Prostate gland (tissue), 2 donors: Measurements from ENCODE around the gene ATP13A3. TPM values are rescaled to one million over a fixed set of nuclear protein-coding genes. Genes with fewer than 3 reads are reported as not detected.
"Not testable (repeated sequence)": the region's sequence is repeated elsewhere in the genome, so short reads cannot be mapped to it uniquely, and the experiment has no call there.

Source experiments
- DNase-seq: peaks from one replicate; pipeline ENCODE4 v3.0.0-alpha.2; 2019; ENCODE audit warnings: low spot score
- H3K27ac ChIP-seq, 2 donors: fragments of 200-600 bp; sonication (generic); 2 replicates each; pipeline ENCODE4 v1.5.1; 2017 to 2019
- H3K27me3 ChIP-seq: fragments of 200-600 bp; sonication (generic); replicated peaks from 2 replicates; pipeline ENCODE4 v1.5.1; 2019; ENCODE audit not compliant: insufficient read depth
- H3K36me3 ChIP-seq, 2 donors: fragments of 200-600 bp; sonication (generic); 1 replicate in 1 of 2; 2 replicates in 1 of 2; pipeline versions ENCODE4 v1.5.1 to v1.8.1; 2017 to 2019
- H3K4me1 ChIP-seq: fragments of 200-600 bp; sonication (generic); replicated peaks from 2 replicates; pipeline ENCODE4 v1.5.1; 2019
- H3K4me3 ChIP-seq, 2 donors: fragments of 200-600 bp; sonication (generic); 2 replicates each; pipeline ENCODE4 v1.5.1; 2017 to 2019
- H3K9me3 ChIP-seq: fragments of 200-600 bp; sonication (generic); 2 replicates; pipeline ENCODE4 v1.5.1; 2017
- POLR2A ChIP-seq: fragments of 450-650 bp; IDR thresholded peaks from one replicate; pipeline ENCODE4 v1.6.1; 2016; ENCODE audit warnings: antibody characterized with exemption, mild to moderate bottlenecking
- POLR2AphosphoS5 ChIP-seq: sonication (generic); formaldehyde crosslinking; IDR thresholded peaks from one replicate; pipeline ENCODE4 v1.6.1; 2017; ENCODE audit warnings: antibody characterized with exemption
- WGBS: methylation state at CpG from one replicate; pipeline ENCODE4 v1.1.5; 2018; 5-methylcytosine and 5-hydroxymethylcytosine counted together
- intact Hi-C: fragments of 100-400 bp; cut with DNase I; formaldehyde crosslinking; loops from one replicate; pipeline ENCODE4 v1.14.2; 2022
- total RNA-seq, 2 donors: library from RNA; depleted of rRNA; stranded (reverse); fragments of >200 nt; gene quantifications; one replicate each; pipeline ENCODE4 v1.1.0, GENCODE V29; 2016
- TF ChIP-seq, protein P1 (sequence below), 4 experiments: fragments of 200-600 bp in 2 of 4; fragments of 450-650 bp in 2 of 4; sonication (generic) in 2 of 4; IDR thresholded peaks; 1 replicate in 3 of 4; 2 replicates in 1 of 4; pipeline ENCODE4 v1.5.1; 2016 to 2019; ENCODE audit warnings: antibody characterized with exemption in 4 of 4, mild to moderate bottlenecking in 2 of 4, moderate library complexity in 2 of 4

Gene ATP13A3
- total RNA-seq, 2 donors from 2014 or later = 75.4 to 80.4 TPM

GRCh38 chr3:194526164-194526563 lies 39.4 kb upstream of the ATP13A3 start:
- 76% methylated on average over 4 of the region's 4 CpGs for WGBS
- intact Hi-C loops = no loop called here

GRCh38 chr3:194522579-194523046 lies 35.8 kb upstream of the ATP13A3 start:
- H3K27me3 ChIP-seq = no peaks in the 10 kb centered on the region
- no peaks in the 10 kb centered on the region for H3K4me1 ChIP-seq
- 16% methylated on average over 4 of the region's 4 CpGs for WGBS
- peak; percentile 25 for DNase-seq
- no peak overlapping the region for H3K4me3 ChIP-seq
- intact Hi-C loops = no loop called here
- no peak overlapping the region for H3K27ac ChIP-seq
- no peaks in the 10 kb centered on the region for H3K36me3 ChIP-seq
- TF ChIP-seq, protein P1, sequence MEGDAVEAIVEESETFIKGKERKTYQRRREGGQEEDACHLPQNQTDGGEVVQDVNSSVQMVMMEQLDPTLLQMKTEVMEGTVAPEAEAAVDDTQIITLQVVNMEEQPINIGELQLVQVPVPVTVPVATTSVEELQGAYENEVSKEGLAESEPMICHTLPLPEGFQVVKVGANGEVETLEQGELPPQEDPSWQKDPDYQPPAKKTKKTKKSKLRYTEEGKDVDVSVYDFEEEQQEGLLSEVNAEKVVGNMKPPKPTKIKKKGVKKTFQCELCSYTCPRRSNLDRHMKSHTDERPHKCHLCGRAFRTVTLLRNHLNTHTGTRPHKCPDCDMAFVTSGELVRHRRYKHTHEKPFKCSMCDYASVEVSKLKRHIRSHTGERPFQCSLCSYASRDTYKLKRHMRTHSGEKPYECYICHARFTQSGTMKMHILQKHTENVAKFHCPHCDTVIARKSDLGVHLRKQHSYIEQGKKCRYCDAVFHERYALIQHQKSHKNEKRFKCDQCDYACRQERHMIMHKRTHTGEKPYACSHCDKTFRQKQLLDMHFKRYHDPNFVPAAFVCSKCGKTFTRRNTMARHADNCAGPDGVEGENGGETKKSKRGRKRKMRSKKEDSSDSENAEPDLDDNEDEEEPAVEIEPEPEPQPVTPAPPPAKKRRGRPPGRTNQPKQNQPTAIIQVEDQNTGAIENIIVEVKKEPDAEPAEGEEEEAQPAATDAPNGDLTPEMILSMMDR (IDR thresholded peaks at IDR 0.05) = no peak
- TF ChIP-seq POLR2A (no peak), POLR2AphosphoS5 (peak; percentile 51)
- H3K9me3 ChIP-seq = no peaks in the 10 kb centered on the region

More at GRCh38 chr3:194526164-194526563, 39.4 kb upstream of the ATP13A3 start:
- DNase-seq = no peak
- H3K27me3 ChIP-seq = no peaks in the 10 kb centered on the region
- TF ChIP-seq, protein P1 (IDR thresholded peaks at IDR 0.05) = no peak
- H3K4me3 ChIP-seq = no peak overlapping the region
- H3K4me1 ChIP-seq = no peaks in the 10 kb centered on the region
- H3K36me3 ChIP-seq = no peaks in the 10 kb centered on the region
- no peaks in the 10 kb centered on the region for H3K9me3 ChIP-seq
- no peak overlapping the region for H3K27ac ChIP-seq

GRCh38 chr3:194521510-194522260 lies 34.9 kb upstream of the ATP13A3 start:
- TF ChIP-seq POLR2AphosphoS5 = no peak
- TF ChIP-seq, protein P1 (IDR thresholded peaks at IDR 0.05) = no peak
- no peak for TF ChIP-seq POLR2A
- Histone ChIP-seq H3K27ac (no peak overlapping the region), H3K9me3 (no peaks in the 10 kb centered on the region), H3K4me3 (no peak overlapping the region), H3K4me1 (no peaks in the 10 kb centered on the region), H3K36me3 (no peaks in the 10 kb centered on the region), H3K27me3 (no peaks in the 10 kb centered on the region)
- intact Hi-C loops = no loop called here
- WGBS = 91% methylated on average over 2 of the region's 2 CpGs
- no peak for DNase-seq

GRCh38 chr3:194520682-194521162 lies 33.9 kb upstream of the ATP13A3 start:
- intact Hi-C loops, H3K36me3 ChIP-seq, DNase-seq, H3K4me3 ChIP-seq, H3K9me3 ChIP-seq, H3K27ac ChIP-seq, H3K27me3 ChIP-seq, H3K4me1 ChIP-seq: not testable (repeated sequence)
- whole genome bisulfite sequencing = 67% methylated on average over 8 of the region's 8 CpGs

DNA sequence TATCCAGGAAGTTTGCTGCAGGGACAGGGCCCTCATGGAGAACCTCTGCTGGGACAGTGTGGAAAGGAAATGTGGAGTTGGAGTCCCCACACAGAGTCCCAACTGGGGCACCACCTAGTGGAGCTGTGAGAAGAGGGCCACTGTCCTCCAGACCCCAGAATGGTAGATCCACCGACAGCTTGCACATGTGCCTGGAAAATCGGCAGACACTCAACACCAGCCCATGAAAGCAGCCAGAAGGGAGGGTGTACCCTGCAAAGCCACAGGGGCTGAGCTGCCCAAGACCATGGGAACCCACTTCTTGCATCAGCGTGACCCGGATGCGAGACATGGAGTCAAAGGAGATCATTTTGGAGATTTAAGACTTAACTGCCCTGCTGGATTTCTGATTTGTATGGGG lies 33.4 kb upstream of the ATP13A3 start:
- H3K36me3 ChIP-seq, H3K27ac ChIP-seq, H3K4me3 ChIP-seq, H3K9me3 ChIP-seq, DNase-seq, intact Hi-C loops, H3K4me1 ChIP-seq, H3K27me3 ChIP-seq: not testable (repeated sequence)
- 70% methylated on average over 5 of the region's 5 CpGs for WGBS

GRCh38 chr3:194518652-194519051 lies 31.9 kb upstream of the ATP13A3 start:
- Histone ChIP-seq H3K4me1 (no peaks in the 10 kb centered on the region), H3K9me3 (no peaks in the 10 kb centered on the region), H3K27ac (no peak overlapping the region), H3K36me3 (no peaks in the 10 kb centered on the region), H3K4me3 (no peak overlapping the region), H3K27me3 (no peaks in the 10 kb centered on the region)
- intact Hi-C loops = no loop called here
- TF ChIP-seq, protein P1 (IDR thresholded peaks at IDR 0.05) = no peak
- TF ChIP-seq POLR2AphosphoS5 (no peak), POLR2A (no peak)
- 79% methylated on average over 2 of the region's 2 CpGs for WGBS
- DNase-seq = no peak
